ENCODE results near the gene PMCH. TPM values are rescaled to one million over a fixed set of nuclear protein-coding genes. Genes with fewer than 3 reads are reported as not detected.

Gene PMCH
- total RNA-seq, 2 donors from 2014 or later, result not detected

GRCh38 chr12:102220736-102221135 lies 23.1 kb upstream of the PMCH start:
- Histone ChIP-seq H3K4me3 (no peak overlapping the region), H3K27ac (no peak overlapping the region), H3K36me3 (no peaks in the 10 kb centered on the region), H3K9me3 (no peaks in the 10 kb centered on the region), H3K4me1 (ENCODE audit: control insufficient read depth in 1 of 2, low read depth in 2 of 2) (no peaks in the 10 kb centered on the region), H3K27me3 (replicated peaks; ENCODE audit: insufficient read depth) (no peaks in the 10 kb centered on the region)
- ATAC-seq (ENCODE audit: insufficient number of reproducible peaks, low FRiP score, low read depth) (no peak), DNase-seq (ENCODE audit: low spot score) (no peak)
- no peak for TF ChIP-seq CTCF (IDR thresholded peaks at IDR 0.05)

- H3K4me1 ChIP-seq (ENCODE audit: control insufficient read depth in 1 of 2, low read depth in 2 of 2), result no peaks in the 10 kb centered on the region
- H3K27me3 ChIP-seq (replicated peaks; ENCODE audit: insufficient read depth), result no peaks in the 10 kb centered on the region
- H3K27ac ChIP-seq, result no peak overlapping the region
- no peak overlapping the region for H3K4me3 ChIP-seq
- TF ChIP-seq CTCF (IDR thresholded peaks at IDR 0.05), result no peak
- DNase-seq (ENCODE audit: low spot score), result no peak
- H3K9me3 ChIP-seq, result no peaks in the 10 kb centered on the region
- H3K36me3 ChIP-seq, result no peaks in the 10 kb centered on the region
- no peak for ATAC-seq (ENCODE audit: insufficient number of reproducible peaks, low FRiP score, low read depth)
Observed at GRCh38 chr12:102215992-102216691, 18.5 kb upstream of the PMCH start.

- no peak overlapping the region for H3K27ac ChIP-seq
- ATAC-seq (ENCODE audit: insufficient number of reproducible peaks, low FRiP score, low read depth), result no peak
- H3K9me3 ChIP-seq, result peaks cover 8% of the 10 kb centered on the region
- H3K36me3 ChIP-seq, result no peaks in the 10 kb centered on the region
- H3K4me1 ChIP-seq (ENCODE audit: control insufficient read depth in 1 of 2, low read depth in 2 of 2), result no peaks in the 10 kb centered on the region
- no peak for TF ChIP-seq CTCF (IDR thresholded peaks at IDR 0.05)
- no peak overlapping the region for H3K4me3 ChIP-seq
- no peak for DNase-seq (ENCODE audit: low spot score)
- H3K27me3 ChIP-seq (replicated peaks; ENCODE audit: insufficient read depth), result no peaks in the 10 kb centered on the region
Observed at GRCh38 chr12:102204025-102204424, 6.4 kb upstream of the PMCH start.

GRCh38 chr12:102202556-102202955 lies 4.9 kb upstream of the PMCH start:
- H3K27ac ChIP-seq, result no peak overlapping the region
- no peak overlapping the region for H3K4me3 ChIP-seq
- H3K4me1 ChIP-seq (ENCODE audit: control insufficient read depth in 1 of 2, low read depth in 2 of 2), result no peaks in the 10 kb centered on the region
- TF ChIP-seq CTCF (IDR thresholded peaks at IDR 0.05), result no peak
- no peak for ATAC-seq (ENCODE audit: insufficient number of reproducible peaks, low FRiP score, low read depth)
- DNase-seq (ENCODE audit: low spot score), result no peak
- no peaks in the 10 kb centered on the region for H3K9me3 ChIP-seq
- H3K27me3 ChIP-seq (replicated peaks; ENCODE audit: insufficient read depth), result no peaks in the 10 kb centered on the region
- no peaks in the 10 kb centered on the region for H3K36me3 ChIP-seq

GRCh38 chr12:102201436-102202061 lies 3.9 kb upstream of the PMCH start:
- DNase-seq (ENCODE audit: low spot score) (no peak), ATAC-seq (ENCODE audit: insufficient number of reproducible peaks, low FRiP score, low read depth) (no peak)
- Histone ChIP-seq H3K27ac (no peak overlapping the region), H3K9me3 (no peaks in the 10 kb centered on the region), H3K27me3 (replicated peaks; ENCODE audit: insufficient read depth) (no peaks in the 10 kb centered on the region), H3K36me3 (no peaks in the 10 kb centered on the region), H3K4me3 (no peak overlapping the region), H3K4me1 (ENCODE audit: control insufficient read depth in 1 of 2, low read depth in 2 of 2) (no peaks in the 10 kb centered on the region)
- no peak for TF ChIP-seq CTCF (IDR thresholded peaks at IDR 0.05)
